Astrocyte of the spinal cord (primary cell): Measurements from ENCODE around the gene NUP160.
A peak's percentile ranks its signal among the peaks of the same experiment; 100 is the strongest.
"Not testable (repeated sequence)": the region's sequence is repeated elsewhere in the genome, so short reads cannot be mapped to it uniquely, and the experiment has no call there.

Source experiments
- DNase-seq: peaks from one replicate; pipeline ENCODE4 v3.0.0; 2011; ENCODE audit warnings: low read depth, low spot score
- H3K4me3 ChIP-seq: 2 replicates; pipeline ENCODE4 v1.5.1; 2011; ENCODE audit warnings: low read depth, mild to moderate bottlenecking, low read length, moderate library complexity
- CTCF ChIP-seq: IDR thresholded peaks from 2 replicates; pipeline ENCODE4 v1.5.1; 2012; ENCODE audit warnings: low read depth, mild to moderate bottlenecking, low read length, inconsistent platforms
- in situ Hi-C: cut with HindIII; loops from 2 replicates; pipeline ENCODE4 v1.10.0; 2017; ENCODE audit warnings: low sequenced_read_pairs

The NUP160 gene

GRCh38 chr11:47889714-47890441, 41.7 kb upstream of the NUP160 start:
- no peak overlapping the region for H3K4me3 ChIP-seq
- DNase-seq, result no peak
- TF ChIP-seq CTCF, result no peak
- in situ Hi-C loops, result no loop called here

DNA sequence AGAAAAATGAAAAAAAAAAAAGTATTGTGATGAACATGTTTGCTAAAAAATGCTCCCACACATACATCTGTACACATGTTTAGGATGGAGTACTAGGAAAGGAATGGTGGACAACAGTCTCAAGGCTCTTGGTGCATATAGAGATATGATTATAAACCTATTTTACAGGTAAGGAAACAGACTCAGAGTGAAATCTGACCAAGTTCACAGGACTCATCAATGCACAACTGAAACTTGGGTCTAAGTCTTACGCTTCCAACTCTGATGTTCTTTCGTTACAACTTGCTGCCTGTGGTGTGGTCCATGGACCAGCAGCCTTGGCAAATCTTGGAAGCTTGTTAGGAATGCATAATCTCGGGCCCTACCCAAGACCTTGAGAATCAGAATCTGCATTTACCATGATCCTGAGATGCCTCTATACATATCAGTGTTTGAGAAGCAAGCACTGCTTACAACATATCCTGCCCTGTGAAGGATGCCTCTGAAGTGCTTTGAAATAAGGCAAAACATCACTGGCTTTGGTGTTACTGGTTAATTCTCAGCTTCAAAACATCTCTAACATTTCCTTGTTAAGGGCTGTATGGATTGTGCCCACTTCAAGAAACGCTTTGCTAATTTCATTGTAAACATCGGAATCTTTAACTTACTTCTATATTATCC, 39.9 kb upstream of the NUP160 start:
- in situ Hi-C loops, result no loop called here
- no peak overlapping the region for H3K4me3 ChIP-seq
- no peak for TF ChIP-seq CTCF
- DNase-seq, result no peak

DNA sequence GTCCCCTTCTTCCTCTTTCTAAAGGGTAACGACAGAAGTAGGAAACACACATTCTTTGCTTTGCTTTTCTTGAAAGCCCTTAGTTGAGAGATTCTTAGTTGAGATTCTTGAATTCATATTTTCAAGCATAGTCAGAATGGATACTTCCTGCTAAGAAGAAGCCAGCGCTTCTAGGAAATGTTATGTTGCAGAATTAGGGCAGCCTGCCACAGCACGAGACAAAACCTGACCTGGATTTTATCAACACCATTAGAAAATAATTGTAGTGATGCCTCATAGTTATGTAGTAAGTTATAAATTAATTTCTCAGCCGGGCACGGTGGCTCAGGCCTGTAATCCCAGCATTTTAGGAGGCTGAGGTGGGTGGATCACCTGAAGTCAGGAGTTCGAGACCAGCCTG, 37.9 kb upstream of the NUP160 start:
- peak; percentile 71 for DNase-seq
- H3K4me3 ChIP-seq, result no peak overlapping the region
- TF ChIP-seq CTCF, result no peak
- in situ Hi-C loops, result no loop called here

DNA sequence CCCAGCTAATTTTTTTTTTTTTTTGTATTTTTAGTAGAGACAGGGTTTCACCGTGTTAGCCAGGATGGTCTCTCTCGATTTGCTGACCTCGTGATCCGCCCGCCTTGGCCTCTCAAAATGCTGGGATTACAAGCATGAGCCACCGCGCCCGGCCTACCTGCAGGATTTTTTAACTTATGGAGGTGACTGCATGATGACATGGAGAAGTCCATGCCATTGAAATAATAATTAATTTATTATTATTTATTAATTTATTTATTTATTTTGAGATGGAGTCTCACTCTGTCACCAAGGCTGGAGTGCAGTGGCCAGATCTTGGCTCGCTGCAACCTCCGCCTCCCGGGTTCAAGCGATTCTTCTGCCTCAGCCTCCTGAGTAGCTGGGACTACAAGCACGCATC, 34.3 kb upstream of the NUP160 start:
- H3K4me3 ChIP-seq, in situ Hi-C loops, DNase-seq: not testable (repeated sequence)

DNA sequence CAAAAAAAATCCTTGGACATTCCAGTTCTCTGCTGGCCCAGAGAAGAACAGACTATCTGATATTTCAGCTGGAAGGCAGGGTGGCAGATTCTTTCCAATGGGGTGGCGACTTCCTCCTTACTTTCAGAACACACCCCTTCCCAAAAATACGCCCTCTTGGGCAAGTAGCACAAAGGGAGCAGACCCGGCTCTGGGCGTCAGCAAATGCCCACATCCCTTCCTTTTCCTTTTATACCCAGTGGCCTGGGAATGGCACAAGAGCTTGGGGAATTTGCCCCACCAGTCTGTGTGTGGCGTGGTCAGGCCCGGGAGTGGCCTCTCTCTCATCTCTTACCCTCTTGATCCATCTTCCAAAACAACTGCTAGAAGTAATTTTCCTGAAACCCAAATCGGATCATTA, 33.0 kb upstream of the NUP160 start:
- TF ChIP-seq CTCF, result no peak
- H3K4me3 ChIP-seq, result no peak overlapping the region
- in situ Hi-C loops, result no loop called here
- no peak for DNase-seq

DNA sequence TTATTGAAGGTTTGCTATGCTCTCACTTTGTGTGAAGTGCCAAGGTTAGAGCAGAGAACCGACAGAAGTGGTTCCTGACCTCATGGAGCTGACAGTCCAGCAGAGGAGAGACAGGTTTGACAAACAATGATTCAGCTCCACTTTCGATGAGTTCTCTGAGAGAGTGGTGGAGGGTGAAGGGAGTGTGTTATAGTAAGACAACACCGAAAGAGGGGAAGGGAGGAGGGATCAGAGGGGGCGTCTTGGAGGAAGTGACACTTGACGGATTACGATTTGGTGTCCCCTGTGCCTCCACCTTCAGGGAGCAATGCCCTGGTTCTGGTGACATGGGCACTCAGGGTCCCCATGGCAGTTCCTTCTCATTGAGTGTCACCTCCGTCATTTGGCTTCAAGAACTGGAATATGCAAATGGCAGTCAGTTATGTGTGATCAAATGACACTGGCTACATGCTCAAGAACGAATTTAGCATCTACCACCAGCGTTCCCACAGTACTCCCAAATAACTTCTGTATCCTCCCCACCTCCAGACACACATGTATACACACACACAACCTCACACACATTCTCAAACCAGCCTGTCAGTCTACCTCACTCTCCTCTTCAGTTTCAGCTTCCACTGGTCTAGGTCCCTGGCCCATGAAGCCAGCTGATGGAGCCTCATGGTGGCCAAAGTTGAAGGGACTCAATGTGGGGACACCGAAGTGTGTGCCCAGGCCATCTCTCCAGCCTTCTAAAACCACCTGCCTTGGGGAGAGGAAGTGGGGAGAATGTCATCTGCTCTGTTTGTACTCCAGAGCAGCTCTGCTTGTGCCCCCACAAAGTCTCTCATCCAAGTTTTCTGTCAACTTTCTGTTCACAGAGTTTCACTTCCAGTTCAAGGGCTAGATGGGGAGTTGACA, 31.4 kb upstream of the NUP160 start:
- DNase-seq, result no peak
- TF ChIP-seq CTCF, result no peak
- in situ Hi-C loops, result no loop called here
- no peak overlapping the region for H3K4me3 ChIP-seq

DNA sequence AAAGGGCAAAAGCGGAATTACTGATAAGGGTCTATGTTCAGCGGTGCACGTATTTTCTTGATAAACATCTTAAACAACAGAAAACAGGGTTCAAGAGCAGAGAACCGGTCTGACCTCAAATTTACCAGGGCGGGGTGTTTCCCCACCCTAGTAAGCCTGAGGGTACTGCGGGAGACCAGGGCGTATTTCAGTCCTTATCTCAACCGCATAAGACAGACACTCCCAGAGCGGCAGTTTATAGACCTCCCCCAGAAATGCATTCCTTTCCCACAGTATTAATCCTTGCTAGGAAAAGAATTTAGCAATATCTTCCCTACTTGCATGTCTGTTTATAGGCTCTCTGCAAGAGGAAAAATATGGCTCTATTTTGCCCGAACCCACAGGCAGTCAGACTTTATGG, 27.7 kb upstream of the NUP160 start:
- in situ Hi-C loops, DNase-seq, H3K4me3 ChIP-seq: not testable (repeated sequence)
